Natural killer cell (primary cell): Measurements from ENCODE around the gene RILPL1. TPM values are rescaled to one million over a fixed set of nuclear protein-coding genes. Genes with fewer than 3 reads are reported as not detected.

Experiments
- ATAC-seq, 3 donors: fragments of 150-1000 bp in 2 of 3; fragments of 200-7000 bp in 1 of 3; cut with Tn5 transposase; 1 replicate in 1 of 3; 2 replicates in 2 of 3; pipeline ENCODE4 v1.10.0; 2021; ENCODE audit warnings: mild to moderate bottlenecking in 2 of 3, moderate library complexity in 2 of 3
- DNase-seq, 2 donors: peaks; one replicate each; pipeline versions ENCODE4 v3.0.0 to v3.0.0-alpha.2; 2013 to 2021; ENCODE audit warnings: mixed read lengths in 1 of 2
- H3K27ac ChIP-seq: one replicate; pipeline ENCODE4 v1.5.1; 2013; ENCODE audit warnings: mild to moderate bottlenecking, low read length
- H3K27me3 ChIP-seq: one replicate; pipeline ENCODE4 v1.6.1; 2013; ENCODE audit warnings: low read length; ENCODE audit not compliant: control insufficient read depth, insufficient read depth
- H3K36me3 ChIP-seq: one replicate; pipeline ENCODE4 v1.6.1; 2013; ENCODE audit warnings: low read length; ENCODE audit not compliant: control insufficient read depth, insufficient read depth
- H3K4me1 ChIP-seq: one replicate; pipeline ENCODE4 v1.6.1; 2013; ENCODE audit warnings: low read length; ENCODE audit not compliant: control insufficient read depth, insufficient read depth
- H3K4me3 ChIP-seq: one replicate; pipeline ENCODE4 v1.5.1; 2013; ENCODE audit warnings: low read length
- H3K9me3 ChIP-seq: one replicate; pipeline ENCODE4 v1.6.1; 2013; ENCODE audit warnings: low read length; ENCODE audit not compliant: control insufficient read depth, insufficient read depth
- H3K27ac Mint-ChIP-seq, 2 donors: one replicate each; pipeline ENCODE4 v1.8.0; 2022; ENCODE audit warnings: mild to moderate bottlenecking in 2 of 2, mixed read lengths in 2 of 2, moderate library complexity in 1 of 2
- H3K27me3 Mint-ChIP-seq, 2 donors: one replicate each; pipeline ENCODE4 v1.8.0; 2022; ENCODE audit warnings: low read depth in 2 of 2, mixed read lengths in 2 of 2
- H3K36me3 Mint-ChIP-seq: one replicate; pipeline ENCODE4 v1.8.0; 2022; ENCODE audit warnings: mixed read lengths
- H3K4me1 Mint-ChIP-seq, 2 donors: one replicate each; pipeline ENCODE4 v1.8.0; 2022; ENCODE audit warnings: mixed read lengths in 2 of 2
- H3K4me3 Mint-ChIP-seq: one replicate; pipeline ENCODE4 v1.8.0; 2022; ENCODE audit warnings: mild to moderate bottlenecking, moderate library complexity, mixed read lengths
- H3K9me3 Mint-ChIP-seq, 2 donors: one replicate each; pipeline ENCODE4 v1.8.0; 2022; ENCODE audit warnings: mixed read lengths in 2 of 2
- WGBS: methylation state at CpG from one replicate; pipeline ENCODE4 v1.1.7; 2013; ENCODE audit warnings: missing lambda C conversion rate; ENCODE audit not compliant: insufficient coverage; 5-methylcytosine and 5-hydroxymethylcytosine counted together
- intact Hi-C: fragments of 100-400 bp; cut with micrococcal nuclease; formaldehyde crosslinking; loops from one replicate; pipeline ENCODE4 v1.14.2; 2022
- total RNA-seq, 4 donors: library from RNA; stranded (reverse); fragments of 120-200 nt in 1 of 4; gene quantifications; one replicate each; pipeline versions ENCODE4 v1.2.3 to v1.2.4, GENCODE V29; 2013 to 2022
- TF ChIP-seq, protein P1 (sequence below): fragments of 200-600 bp; IDR thresholded peaks from one replicate; pipeline ENCODE4 v1.8.0; 2022; ENCODE audit warnings: antibody characterized with exemption

RILPL1 gene
- total RNA-seq, 3 donors from 2014 or later (not counting 1 experiment from before 2014, with no cell fraction given): 1.3 to 2.7 (median 1.5) TPM

DNA sequence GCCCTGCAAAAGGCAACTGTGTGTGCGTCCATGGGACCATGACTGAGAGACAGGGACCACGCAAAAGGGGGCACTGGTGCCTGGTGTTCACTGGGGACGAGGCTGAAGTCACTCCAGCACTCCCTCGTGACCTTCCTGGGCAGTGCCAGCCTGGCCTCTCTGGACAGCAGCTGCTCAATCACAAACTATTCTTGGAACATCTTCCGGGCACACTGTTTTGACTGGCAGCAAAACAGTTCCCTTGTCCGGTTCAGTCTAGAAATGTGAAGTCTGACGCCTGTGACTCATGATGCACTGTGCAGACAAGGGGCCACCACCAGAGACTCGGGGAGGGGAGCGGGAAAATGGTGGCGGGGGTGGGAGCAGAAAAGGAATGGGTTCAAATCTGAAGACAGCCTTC lies 54.8 kb downstream of the RILPL1 start:
- Histone ChIP-seq H3K27ac (no peak overlapping the region), H3K36me3 (no peaks in the 10 kb centered on the region), H3K4me1 (peaks cover 2% of the 10 kb centered on the region), H3K4me3 (no peak overlapping the region), H3K9me3 (no peaks in the 10 kb centered on the region), H3K27me3 (no peaks in the 10 kb centered on the region)
- 95% methylated on average over 10 of the region's 10 CpGs for WGBS
- ATAC-seq (no peak), DNase-seq (no peak)
- H3K27ac Mint-ChIP-seq: no peak overlapping the region
- TF ChIP-seq, protein P1, sequence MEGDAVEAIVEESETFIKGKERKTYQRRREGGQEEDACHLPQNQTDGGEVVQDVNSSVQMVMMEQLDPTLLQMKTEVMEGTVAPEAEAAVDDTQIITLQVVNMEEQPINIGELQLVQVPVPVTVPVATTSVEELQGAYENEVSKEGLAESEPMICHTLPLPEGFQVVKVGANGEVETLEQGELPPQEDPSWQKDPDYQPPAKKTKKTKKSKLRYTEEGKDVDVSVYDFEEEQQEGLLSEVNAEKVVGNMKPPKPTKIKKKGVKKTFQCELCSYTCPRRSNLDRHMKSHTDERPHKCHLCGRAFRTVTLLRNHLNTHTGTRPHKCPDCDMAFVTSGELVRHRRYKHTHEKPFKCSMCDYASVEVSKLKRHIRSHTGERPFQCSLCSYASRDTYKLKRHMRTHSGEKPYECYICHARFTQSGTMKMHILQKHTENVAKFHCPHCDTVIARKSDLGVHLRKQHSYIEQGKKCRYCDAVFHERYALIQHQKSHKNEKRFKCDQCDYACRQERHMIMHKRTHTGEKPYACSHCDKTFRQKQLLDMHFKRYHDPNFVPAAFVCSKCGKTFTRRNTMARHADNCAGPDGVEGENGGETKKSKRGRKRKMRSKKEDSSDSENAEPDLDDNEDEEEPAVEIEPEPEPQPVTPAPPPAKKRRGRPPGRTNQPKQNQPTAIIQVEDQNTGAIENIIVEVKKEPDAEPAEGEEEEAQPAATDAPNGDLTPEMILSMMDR: no peak
- H3K36me3 Mint-ChIP-seq: no peaks in the 10 kb centered on the region
- no peaks in the 10 kb centered on the region for H3K27me3 Mint-ChIP-seq
- no peak overlapping the region for H3K4me3 Mint-ChIP-seq
- H3K9me3 Mint-ChIP-seq: no peaks in the 10 kb centered on the region
- peaks cover 2 to 7% of the 10 kb centered on the region in 2 donors for H3K4me1 Mint-ChIP-seq
- intact Hi-C loops: no loop called here

DNA sequence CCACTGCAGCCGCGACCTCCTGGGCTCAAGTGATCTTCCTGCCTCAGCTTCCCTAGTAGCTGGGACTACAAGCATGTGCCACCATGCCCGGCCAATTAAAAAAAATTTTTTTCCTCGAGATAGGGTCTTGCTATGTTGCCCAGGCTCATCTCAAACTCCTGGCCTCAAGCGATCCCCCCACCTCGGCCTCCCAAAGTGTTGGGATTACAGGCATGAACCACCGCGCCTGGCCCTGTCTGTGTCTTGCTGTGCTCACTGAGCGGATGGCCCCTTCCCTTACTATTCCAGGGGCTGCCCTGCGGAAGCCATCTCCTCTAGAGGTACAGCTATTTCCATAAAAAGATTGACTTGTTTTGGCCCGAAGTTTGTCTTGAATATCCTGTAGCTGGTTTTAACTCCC lies 55.5 kb downstream of the RILPL1 start:
- Mint-ChIP-seq H3K27me3 (no peaks in the 10 kb centered on the region), H3K4me3 (no peak overlapping the region), H3K36me3 (no peaks in the 10 kb centered on the region), H3K4me1 (peaks cover 0 to 5% of the 10 kb centered on the region in 2 donors), H3K27ac (no peak overlapping the region), H3K9me3 (no peaks in the 10 kb centered on the region)
- Histone ChIP-seq H3K27ac (no peak overlapping the region), H3K9me3 (no peaks in the 10 kb centered on the region), H3K27me3 (no peaks in the 10 kb centered on the region), H3K4me1 (no peaks in the 10 kb centered on the region), H3K36me3 (no peaks in the 10 kb centered on the region), H3K4me3 (no peak overlapping the region)
- TF ChIP-seq, protein P1: no peak
- 90% methylated on average over 11 of the region's 11 CpGs for WGBS
- DNase-seq: no peak
- no peak for ATAC-seq
- intact Hi-C loops: no loop called here

DNA sequence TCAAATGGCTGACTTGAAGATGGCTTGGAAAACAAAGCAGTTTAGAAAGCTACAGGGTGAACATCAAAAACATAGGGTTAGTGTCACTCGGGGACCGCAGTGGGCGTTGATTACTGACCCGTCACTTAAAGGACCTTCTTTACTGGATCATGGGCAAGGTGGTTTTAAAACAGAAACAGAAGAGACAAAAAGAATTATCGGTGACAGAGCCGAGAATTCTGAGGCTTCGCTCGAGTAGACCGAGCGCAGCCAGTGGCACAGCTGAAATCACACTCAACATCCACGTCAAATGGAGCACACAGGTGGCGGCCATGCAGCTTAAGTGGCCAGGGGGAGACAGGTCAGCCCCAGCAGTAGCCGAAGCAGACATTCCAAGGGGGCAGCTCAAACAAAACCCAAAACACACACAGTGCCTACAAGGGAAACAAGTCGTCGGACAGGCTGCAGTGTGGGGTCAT lies 58.2 kb downstream of the RILPL1 start:
- Mint-ChIP-seq H3K9me3 (no peaks in the 10 kb centered on the region), H3K27ac (peak overlapping the region in 1 of 2 donors; percentile 31), H3K4me1 (peaks cover 0 to 5% of the 10 kb centered on the region in 2 donors), H3K27me3 (no peaks in the 10 kb centered on the region), H3K36me3 (peaks cover 6% of the 10 kb centered on the region), H3K4me3 (no peak overlapping the region)
- no peak for DNase-seq
- peaks cover 11% of the 10 kb centered on the region for H3K36me3 ChIP-seq
- H3K27me3 ChIP-seq: no peaks in the 10 kb centered on the region
- H3K4me1 ChIP-seq: no peaks in the 10 kb centered on the region
- no peak for ATAC-seq
- no peak overlapping the region for H3K27ac ChIP-seq
- 93% methylated on average over 15 of the region's 15 CpGs for WGBS
- H3K4me3 ChIP-seq: no peak overlapping the region
- TF ChIP-seq, protein P1: no peak
- H3K9me3 ChIP-seq: no peaks in the 10 kb centered on the region
- intact Hi-C loops: no loop called here
